ENCODE measurements around the gene DNHD1.

Gene DNHD1

GRCh38 chr11:6614446-6614845 lies 117.4 kb downstream of the DNHD1 start:
- TF ChIP-seq EGR1 (IDR thresholded peaks at IDR 0.05): no peak
- no peak for TF ChIP-seq NFIC (IDR thresholded peaks at IDR 0.05)

GRCh38 chr11:6615046-6615445 lies 118.0 kb downstream of the DNHD1 start:
- TF ChIP-seq NFIC (IDR thresholded peaks at IDR 0.05) (no peak), FOXM1 (IDR thresholded peaks at IDR 0.05; ENCODE audit: borderline replicate concordance, low read depth) (no peak), EP300 (IDR thresholded peaks at IDR 0.05; ENCODE audit: borderline replicate concordance) (no peak), CEBPB (IDR thresholded peaks at IDR 0.05) (no peak), YY1 (IDR thresholded peaks at IDR 0.05; ENCODE audit: low read depth) (no peak), CREB1 (IDR thresholded peaks at IDR 0.05; ENCODE audit: low read depth) (no peak)

- TF ChIP-seq TCF12 (IDR thresholded peaks at IDR 0.05; ENCODE audit: low read depth) (no peak), CEBPB (IDR thresholded peaks at IDR 0.05) (no peak), ZBTB7A (IDR thresholded peaks at IDR 0.05; ENCODE audit: low read depth) (no peak), TAF1 (IDR thresholded peaks at IDR 0.05; ENCODE audit: low read depth) (no peak)
These were observed 119.0 kb downstream of the DNHD1 start for GRCh38 chr11:6615882-6616585.

- no peak for TF ChIP-seq ZBTB7A (IDR thresholded peaks at IDR 0.05; ENCODE audit: low read depth)
- no peak for TF ChIP-seq YY1 (IDR thresholded peaks at IDR 0.05; ENCODE audit: low read depth)
- TF ChIP-seq REST (IDR thresholded peaks at IDR 0.05; ENCODE audit: low read depth): no peak
- TF ChIP-seq TAF1 (IDR thresholded peaks at IDR 0.05; ENCODE audit: low read depth): no peak
- TF ChIP-seq TCF12 (IDR thresholded peaks at IDR 0.05; ENCODE audit: low read depth): no peak
- no peak for TF ChIP-seq RAD21 (IDR thresholded peaks at IDR 0.05; ENCODE audit: low read depth)
- no peak for TF ChIP-seq EP300 (IDR thresholded peaks at IDR 0.05; ENCODE audit: borderline replicate concordance)
- no peak for TF ChIP-seq CREB1 (IDR thresholded peaks at IDR 0.05; ENCODE audit: low read depth)
These were observed 119.6 kb downstream of the DNHD1 start for GRCh38 chr11:6616596-6617250.

- TF ChIP-seq NFIC (IDR thresholded peaks at IDR 0.05) (no peak), RAD21 (IDR thresholded peaks at IDR 0.05; ENCODE audit: low read depth) (no peak), REST (IDR thresholded peaks at IDR 0.05; ENCODE audit: low read depth) (no peak), TAF1 (IDR thresholded peaks at IDR 0.05; ENCODE audit: low read depth) (no peak), FOXM1 (IDR thresholded peaks at IDR 0.05; ENCODE audit: borderline replicate concordance, low read depth) (no peak), EGR1 (IDR thresholded peaks at IDR 0.05) (no peak), TCF12 (IDR thresholded peaks at IDR 0.05; ENCODE audit: low read depth) (no peak), TEAD4 (IDR thresholded peaks at IDR 0.05) (no peak), MAX (IDR thresholded peaks at IDR 0.05) (no peak), USF1 (IDR thresholded peaks at IDR 0.05) (no peak)
These were observed 120.3 kb downstream of the DNHD1 start for GRCh38 chr11:6617315-6617781.

- TF ChIP-seq NFIC (IDR thresholded peaks at IDR 0.05): no peak
- TF ChIP-seq REST (IDR thresholded peaks at IDR 0.05; ENCODE audit: low read depth): no peak
- no peak for TF ChIP-seq YY1 (IDR thresholded peaks at IDR 0.05; ENCODE audit: low read depth)
- no peak for TF ChIP-seq EP300 (IDR thresholded peaks at IDR 0.05; ENCODE audit: borderline replicate concordance)
- TF ChIP-seq TCF12 (IDR thresholded peaks at IDR 0.05; ENCODE audit: low read depth): no peak
- TF ChIP-seq TEAD4 (IDR thresholded peaks at IDR 0.05): no peak
- TF ChIP-seq RAD21 (IDR thresholded peaks at IDR 0.05; ENCODE audit: low read depth): no peak
- no peak for TF ChIP-seq ZBTB7A (IDR thresholded peaks at IDR 0.05; ENCODE audit: low read depth)
These were observed 121.3 kb downstream of the DNHD1 start for GRCh38 chr11:6618117-6619003.

All from Ishikawa (cell line).